AG08396 (cell line): Measurements from ENCODE around the gene KNTC1.
"Not testable (repeated sequence)": the region's sequence is repeated elsewhere in the genome, so short reads cannot be mapped to it uniquely, and the experiment has no call there.

Experiments
- DNase-seq: peaks from one replicate; pipeline ENCODE4 v3.0.0; 2012; ENCODE audit warnings: low spot score, mixed read lengths

Gene KNTC1

DNA sequence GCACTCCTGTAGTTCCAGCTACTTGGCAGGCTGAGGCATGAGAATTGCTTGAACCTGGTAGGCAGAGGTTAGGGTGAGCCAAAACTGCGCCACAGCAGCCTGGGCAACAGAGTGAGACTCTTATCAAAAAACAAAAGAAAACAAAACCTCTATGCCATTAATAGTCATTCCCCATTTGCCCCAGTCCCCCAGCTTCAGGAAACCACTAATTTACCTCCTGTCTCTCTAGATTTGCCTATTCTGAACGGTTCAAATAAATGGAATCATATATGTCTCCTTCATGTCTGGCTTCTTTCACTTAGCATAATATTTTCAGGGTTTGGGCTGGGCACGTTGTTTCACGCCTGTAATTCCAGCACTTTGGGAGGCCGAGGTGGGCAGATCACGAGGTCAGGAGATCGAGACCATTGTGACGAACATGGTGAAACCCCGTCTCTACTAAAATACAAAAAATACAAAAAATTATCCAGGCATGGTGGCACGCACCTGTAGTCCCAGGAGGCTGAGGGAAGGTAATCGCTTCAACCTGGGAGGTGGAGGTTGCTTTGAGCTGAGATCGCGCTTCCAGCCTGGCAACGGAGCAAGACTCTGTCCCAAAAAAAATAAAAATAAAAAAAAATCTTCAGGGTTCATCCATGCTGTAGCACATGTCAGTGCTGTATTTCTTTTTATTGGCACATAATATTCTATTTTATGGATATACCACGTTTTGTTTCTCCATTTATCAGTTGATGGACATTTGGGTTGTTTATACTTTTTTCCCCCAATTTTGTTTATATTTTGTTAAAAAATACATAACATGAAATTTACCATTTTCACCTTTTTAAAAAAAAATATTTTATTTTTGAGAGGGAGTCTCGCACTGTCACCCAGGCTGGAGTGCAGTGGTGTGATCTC is 31.9 kb downstream of the KNTC1 start:
- DNase-seq = no peak

DNA sequence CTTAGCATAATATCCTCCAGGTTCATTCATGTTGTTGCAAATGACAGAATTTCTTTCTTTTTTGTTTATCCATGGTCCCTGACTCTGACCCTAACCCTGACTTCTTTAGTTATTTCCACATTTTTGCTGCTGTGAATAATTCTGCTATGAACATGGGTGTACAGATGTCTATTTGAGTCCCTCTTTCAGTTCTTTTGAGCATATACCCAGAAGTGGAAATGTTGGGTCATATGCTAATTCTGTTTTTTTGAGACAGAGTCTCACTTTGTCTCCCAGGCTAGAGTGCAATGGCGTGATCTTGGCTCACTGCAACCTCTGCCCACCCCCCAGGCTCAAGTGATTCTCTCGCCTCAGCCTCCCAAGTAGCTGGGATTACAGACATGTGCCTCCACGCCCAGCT is 33.1 kb downstream of the KNTC1 start:
- DNase-seq = no peak

DNA sequence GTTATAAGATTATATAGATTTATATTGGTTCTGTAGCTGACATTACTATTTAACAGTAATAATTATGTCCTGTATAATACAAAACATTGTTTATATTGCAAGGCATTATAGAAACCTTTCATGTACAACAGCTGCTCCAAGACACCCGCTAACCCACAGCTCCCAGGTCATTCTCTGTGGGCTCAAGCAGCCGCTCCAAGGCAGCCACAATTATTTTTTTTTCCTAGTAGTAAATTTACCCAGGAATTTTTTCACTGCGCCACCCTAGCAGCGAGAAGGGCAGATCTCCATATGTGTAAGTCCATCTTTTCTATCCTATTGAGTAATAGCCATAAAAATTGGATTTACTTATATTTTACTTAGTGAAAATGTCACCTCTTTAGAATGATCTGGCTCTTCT is 36.3 kb downstream of the KNTC1 start:
- no peak for DNase-seq

DNA sequence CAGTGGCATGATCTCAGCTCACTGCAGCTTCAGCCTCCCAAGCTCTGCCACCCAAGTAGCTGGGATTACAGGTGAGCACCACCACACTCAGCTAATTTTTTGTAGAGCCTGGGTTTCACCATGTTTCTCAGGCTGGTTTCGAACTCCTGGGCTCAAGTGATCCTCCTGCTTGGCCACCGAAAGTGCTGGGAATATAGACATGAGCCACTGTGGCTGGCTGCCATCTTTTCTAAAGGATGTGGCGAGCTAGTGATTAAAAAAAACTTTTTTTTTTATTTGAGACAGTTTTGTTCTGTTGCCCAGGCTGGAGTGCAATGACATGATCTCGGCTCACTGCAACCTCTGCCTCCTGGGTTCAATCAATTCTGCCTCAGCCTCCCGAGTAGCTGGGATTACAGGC is 39.8 kb downstream of the KNTC1 start:
- DNase-seq = not testable (repeated sequence)

DNA sequence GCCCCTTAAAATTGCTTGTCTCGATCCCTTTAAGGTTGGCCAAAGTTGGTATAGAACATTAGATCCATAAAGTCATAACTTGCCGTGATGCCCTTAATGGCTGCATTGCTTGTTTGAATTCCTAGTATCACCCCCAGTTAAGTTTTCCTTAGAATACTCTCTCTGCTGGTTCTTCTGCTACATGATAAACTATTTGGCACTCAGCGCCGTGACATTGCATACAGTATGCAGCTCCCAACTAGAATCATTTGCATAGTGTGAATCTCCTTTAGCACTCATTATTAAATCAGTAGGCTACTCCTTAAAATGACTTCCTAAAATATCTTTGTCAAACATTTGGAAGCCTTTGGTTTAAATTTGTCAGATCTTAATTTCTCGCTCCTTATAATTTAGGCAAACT is 42.2 kb downstream of the KNTC1 start:
- DNase-seq = no peak

DNA sequence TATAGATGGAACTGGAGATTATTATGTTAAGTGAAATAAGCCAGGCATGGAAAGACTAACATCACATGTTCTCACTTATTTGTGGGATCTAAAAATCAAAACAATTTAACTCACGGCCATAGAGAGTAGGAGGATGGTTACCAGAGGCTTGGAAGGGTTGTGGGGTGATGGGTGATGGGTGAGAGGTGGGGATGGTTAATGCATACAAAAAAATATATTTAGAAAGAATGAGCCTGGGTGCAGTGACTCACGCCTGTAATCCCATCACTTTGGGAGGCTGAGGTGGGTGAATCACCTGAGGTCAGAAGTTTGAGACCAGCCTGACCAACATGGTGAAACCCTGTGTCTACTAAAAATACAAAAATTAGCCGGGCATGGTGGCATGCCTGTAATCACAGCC is 43.0 kb downstream of the KNTC1 start:
- not testable (repeated sequence) for DNase-seq

DNA sequence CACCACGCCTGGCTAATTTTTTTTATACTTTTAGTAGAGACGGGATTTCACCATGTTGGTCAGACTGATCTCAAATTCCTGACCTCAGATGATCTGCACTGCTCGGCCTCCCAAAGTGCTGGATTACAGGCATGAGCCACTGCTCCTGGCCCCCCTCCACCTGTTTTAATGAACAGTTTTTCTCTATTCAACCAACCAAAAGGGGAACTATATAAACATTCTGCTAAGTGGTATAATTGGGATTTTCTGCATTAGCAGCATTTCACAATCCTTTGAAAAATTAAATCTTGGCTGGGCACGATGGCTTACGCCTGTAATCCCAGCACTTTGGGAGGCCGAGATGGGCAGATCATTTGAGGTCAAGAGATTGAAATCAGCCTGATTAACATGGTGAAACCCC is 44.8 kb downstream of the KNTC1 start:
- DNase-seq = no peak

DNA sequence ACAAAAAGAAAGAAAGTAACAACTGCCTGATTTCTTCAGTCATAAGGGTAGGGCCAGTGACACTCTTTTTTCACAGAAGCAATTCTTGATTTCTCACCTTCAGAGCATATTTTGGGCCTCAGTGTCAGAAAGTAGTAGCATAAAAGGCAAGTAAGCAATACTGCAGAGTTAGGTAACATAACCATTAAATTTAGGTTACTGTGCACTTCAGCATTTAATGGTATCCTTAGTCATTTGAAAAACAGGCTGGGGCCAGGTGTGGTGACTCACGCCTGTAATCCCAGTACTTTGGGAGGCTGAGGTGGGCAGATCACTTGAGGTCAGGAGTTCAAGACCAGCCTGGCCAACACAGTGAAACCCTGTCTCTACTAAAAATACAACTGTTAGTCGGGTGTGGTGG is 56.2 kb downstream of the KNTC1 start:
- not testable (repeated sequence) for DNase-seq

DNA sequence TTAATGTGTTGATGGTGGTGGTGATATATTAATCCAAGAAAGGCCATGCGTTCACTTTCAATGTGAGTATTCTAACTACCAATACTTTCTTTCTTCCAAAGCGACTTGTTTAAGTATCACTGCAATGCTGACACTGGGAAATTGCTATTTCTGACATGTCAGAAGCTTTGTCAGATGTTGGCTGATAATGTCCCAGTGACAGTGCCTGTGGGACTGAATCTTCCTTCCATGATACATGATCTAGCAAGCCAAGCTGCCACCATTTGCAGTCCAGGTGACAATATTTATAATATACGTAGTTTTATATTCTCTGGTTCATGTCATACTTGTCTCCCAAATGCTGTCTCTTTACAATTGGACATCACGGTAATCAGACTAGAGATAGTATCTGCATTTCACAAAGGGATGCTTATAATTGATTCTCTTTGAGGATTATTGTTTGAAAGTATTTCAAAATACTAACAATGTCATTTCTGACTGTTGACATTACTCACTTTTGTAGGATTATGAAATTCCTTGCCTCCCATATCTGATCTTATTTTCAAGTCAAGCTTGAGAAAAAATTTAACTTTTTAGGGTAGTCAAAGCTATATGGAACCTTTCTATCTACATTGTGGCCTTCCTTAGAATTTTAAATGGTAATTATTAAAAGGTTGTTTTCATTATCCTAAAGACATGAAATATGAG is 57.3 kb downstream of the KNTC1 start:
- no peak for DNase-seq

DNA sequence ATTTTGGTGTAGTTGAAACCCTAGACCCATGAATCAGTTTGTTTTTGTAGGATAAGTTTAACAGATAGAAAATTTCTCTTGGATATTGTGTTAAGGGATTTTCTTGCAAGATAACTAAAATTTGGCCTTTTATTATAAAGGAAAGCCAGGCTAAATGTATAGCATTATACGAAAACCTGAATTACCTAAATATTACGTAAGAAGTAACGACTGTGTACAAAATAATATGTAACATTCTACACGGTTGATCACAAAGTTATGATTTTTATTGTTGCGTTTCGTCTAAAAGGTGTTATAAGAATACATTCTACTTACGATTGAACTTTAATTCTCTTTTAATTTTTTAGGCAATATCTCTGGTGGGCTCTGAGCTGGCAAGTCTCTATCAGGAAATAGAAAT is 63.9 kb downstream of the KNTC1 start:
- DNase-seq = no peak

DNA sequence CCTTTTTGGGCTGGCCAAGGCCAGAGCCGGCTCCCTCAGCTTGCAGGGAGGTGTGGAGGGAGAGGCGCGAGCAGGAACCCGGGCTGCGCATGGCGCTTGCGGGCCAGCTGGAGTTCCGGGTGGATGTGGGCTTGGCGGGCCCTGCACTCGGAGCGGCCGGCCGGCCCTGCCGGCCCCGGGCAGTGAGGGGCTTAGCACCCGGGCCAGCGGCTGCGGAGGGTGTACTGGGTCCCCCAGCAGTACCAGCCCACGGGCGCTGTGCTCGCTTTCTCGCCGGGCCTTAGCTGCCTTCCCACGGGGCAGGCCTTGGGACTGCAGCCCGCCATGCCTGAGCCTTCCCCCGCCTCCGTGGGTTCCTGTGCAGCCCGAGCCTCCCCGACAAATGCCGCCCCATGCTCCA is 64.9 kb downstream of the KNTC1 start:
- DNase-seq = not testable (repeated sequence)

DNA sequence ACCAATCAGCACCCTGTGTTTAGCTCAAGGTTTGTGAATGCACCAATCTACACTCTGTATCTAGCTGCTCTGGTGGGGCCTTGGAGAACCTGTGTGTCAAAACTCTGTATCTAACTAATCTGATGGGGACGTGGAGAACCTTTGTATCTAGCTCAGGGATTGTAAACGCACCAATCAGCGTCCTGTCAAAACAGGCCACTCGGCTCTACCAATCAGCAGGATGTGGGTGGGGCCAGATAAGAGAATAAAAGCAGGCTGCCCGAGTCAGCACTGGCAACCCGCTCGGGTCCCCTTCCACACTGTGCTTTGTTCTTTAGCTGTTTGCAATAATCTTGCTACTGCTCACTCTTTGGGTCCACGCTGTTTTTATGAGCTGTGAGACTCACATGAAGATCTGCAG is 65.5 kb downstream of the KNTC1 start:
- DNase-seq = not testable (repeated sequence)

DNA sequence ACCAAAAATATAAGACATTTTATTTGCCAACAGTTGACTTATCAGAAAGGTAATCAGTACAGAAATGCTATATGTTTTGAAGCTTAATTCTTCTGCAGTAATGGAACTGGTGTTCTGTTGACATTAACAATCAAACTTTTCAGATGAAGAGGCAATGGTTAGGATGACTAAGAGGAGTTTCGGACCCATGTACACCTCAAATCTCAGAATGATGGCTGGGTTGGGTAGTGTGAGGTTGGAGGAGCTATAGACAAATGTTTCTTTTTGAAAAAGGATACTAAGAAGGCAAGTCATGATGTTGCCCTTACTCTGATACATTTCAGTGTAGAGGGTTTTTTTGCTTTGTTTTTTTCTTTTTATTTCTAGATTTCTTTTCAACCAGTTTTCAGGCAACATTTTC is 66.9 kb downstream of the KNTC1 start:
- no peak for DNase-seq

DNA sequence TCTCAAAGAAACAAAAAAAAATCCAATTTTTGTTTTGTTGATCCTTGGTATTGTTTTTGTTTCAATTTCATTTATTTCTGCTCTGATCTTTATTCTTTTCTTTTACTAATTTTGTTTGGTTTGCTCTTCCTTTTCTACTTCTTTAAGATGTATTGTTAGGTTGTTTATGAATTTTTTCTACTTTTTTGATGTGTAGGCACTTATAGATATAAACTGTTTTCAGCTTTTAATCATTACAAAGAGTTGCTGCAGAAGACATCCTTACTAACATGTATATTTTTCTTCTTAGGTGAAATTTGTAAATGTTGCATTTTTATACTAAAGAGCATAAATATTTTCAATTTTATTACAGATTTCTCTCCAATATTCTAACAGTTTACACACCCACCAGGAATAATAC is 69.8 kb downstream of the KNTC1 start:
- DNase-seq = no peak

DNA sequence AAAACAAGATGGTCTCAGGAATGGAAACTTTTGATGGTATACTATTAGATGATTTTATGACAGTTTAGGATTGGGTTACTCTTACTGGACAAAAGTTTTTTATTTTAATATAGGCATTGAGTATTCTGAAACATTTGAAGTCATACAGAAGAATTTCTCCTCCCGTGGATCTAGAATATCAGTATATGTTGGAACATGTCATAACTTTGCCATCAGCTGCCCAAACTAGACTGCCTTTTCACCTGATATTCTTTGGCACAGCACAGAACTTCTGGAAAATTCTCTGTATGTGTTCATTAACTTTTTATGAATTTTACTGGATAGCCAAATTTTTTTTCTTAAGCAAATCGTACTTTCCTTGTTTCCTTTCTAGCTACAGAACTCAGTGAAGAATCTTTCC is 75.4 kb downstream of the KNTC1 start:
- no peak for DNase-seq

DNA sequence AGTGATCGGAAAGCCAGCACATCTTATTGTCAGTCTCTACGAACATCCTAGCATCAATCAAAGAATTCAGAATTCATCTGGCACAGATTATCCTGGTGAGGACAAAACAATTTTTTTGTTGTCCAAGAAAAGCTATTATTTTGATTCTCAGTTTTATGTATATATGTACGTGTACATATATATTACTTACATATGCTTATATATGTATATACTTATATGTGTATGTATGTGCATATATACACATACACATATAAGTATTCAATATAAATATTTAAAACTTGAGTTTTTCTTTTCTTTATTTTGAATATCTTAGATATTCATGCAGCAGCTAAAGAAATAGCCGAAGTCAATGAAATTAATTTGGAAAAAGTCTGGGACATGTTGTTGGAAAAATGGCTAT is 77.9 kb downstream of the KNTC1 start:
- DNase-seq = no peak

DNA sequence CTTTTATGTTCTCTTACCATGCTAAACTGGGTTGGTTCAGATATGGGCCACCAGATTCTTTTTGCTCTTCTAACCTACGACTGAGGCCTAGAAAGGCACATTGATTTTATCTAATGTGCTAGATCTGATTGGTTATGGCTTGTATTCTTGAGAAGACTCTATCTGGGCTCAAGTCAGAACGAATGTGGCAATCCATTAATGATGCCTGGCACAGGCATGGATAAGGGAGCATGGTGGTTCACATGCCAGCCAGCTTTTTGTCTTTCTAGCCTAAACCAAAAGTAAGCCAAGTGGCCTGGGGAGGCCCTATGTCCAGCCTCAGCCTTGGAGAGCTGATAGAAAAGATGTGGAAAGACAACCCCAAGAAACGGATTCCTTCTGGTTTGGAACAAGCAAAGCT is 82.7 kb downstream of the KNTC1 start:
- no peak for DNase-seq

DNA sequence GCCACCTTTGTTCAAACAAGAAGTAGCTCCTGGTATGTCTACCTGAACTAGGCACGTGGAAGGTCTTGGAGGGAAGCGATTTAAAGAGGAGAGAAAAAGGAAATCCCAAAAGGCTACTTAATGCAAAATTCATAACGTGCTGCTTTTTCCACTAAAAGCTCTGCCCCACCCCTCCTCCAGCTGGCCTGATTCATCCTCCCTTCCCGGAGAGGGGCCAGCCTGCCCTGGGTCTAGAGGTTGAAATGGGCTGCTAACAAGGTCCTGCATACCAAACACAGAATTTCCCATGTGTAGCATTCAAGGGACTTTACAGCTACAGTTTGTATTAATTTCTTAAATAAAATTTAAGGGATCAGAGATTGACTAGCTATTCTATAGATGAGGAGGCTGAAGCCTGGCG is 83.2 kb downstream of the KNTC1 start:
- DNase-seq = no peak

DNA sequence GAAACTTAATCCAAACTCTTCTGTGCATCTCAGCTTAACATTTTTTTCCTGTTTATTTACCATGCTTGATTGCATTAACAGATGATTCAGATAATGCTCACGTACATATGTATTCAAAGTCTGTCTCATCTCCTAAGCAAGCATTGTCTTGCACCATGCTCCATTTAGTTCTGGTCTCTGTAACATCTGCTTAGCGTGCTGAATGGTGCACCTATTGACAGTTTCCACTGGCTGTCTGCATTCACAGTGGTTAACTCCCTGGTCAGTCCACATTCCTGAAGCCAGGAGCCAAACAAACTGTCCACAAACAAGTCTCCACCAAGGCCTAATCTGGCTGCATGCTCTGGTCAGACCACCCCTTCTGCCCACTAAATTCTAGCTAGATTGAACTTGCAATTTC is 83.9 kb downstream of the KNTC1 start:
- DNase-seq = no peak

DNA sequence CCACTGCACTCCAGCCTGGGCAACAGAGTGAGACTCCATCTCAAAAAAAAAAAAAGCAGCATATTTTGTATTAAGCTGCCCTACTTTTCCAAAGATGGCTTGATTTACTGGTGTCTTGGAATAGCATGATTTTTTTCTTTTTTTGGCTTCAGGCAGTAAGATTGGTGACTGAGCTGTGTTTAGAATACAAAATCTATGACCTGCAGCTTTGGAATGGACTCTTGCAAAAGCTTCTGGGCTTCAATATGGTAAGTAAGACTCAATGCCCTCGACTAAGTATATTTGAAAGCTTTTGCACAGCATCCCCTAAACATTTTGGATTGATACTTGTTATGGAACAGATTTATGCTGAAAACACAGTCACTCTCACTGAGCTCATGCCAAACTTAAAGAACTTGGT is 87.8 kb downstream of the KNTC1 start:
- peak; percentile 40 for DNase-seq

DNA sequence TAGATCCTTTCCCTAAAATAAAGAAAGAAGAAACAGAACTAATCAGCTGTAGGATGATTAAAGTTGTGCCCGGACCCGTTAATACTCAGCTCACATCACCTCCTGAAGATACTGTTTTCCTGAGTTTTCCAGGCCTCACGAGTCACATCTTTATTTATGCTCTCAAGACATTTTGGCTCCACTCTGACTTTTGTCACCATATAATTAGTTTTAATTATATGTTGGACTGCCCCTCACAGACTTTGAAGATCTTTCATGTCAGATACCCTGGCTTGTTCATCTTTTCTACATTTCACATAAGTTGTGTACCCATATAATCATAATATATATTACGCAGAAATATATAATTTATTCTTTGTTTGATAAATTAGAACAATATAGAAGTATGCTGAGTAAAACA is 88.7 kb downstream of the KNTC1 start:
- no peak for DNase-seq

DNA sequence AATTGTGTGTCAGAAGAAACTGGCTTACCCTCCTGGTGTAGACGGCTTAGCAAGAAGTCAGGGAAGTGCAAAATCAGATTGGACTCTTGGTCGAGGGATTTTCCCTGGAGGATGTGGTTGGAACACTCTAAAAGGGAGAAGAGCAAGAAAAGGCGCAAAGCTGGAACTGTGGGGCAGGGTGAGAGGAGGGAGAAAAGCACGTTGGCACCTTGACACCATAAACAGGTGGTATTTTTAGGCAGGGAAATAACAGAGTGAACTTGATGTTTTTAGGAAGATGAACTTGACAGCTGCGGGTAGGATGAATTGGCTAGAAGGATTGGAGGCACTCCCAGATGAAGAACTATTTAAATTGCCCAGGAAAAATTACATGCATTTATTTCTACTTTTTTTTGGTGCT is 108.4 kb downstream of the KNTC1 start:
- DNase-seq = no peak

DNA sequence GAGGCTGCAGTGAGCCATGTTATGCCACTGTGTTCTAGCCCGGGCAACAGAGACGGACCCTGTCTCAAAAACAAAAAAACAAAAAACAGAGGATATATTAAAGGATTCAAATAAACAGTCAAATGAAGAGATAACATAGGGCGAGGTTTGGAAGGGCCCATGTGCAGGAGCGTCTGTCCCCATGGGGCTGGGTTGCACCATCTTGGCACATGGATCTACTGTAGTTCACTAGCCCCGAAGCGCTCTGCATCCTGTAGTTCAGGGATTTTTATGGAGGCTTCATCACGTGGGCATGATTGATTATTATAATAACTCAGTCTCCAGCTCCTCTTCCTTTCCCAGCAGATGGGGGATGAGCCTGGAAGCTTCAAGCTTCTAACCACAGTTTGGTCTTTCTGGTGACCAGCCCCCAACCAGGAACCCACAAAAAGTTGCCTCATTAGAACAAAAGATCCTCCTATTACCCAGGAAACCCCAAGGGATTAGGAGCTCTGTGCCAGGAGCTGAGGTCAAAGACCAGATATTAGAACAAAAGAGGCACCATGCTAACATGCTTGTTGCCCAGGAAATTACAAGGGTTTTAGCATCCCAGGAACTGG is 116.3 kb downstream of the KNTC1 start:
- no peak for DNase-seq
